Measurements from ENCODE around the gene GALE.
A peak's percentile ranks its signal among the peaks of the same experiment; 100 is the strongest.

Gene GALE

GRCh38 chr1:23759277-23759676 is 41.3 kb downstream of the GALE start:
- TF ChIP-seq, protein P1, sequence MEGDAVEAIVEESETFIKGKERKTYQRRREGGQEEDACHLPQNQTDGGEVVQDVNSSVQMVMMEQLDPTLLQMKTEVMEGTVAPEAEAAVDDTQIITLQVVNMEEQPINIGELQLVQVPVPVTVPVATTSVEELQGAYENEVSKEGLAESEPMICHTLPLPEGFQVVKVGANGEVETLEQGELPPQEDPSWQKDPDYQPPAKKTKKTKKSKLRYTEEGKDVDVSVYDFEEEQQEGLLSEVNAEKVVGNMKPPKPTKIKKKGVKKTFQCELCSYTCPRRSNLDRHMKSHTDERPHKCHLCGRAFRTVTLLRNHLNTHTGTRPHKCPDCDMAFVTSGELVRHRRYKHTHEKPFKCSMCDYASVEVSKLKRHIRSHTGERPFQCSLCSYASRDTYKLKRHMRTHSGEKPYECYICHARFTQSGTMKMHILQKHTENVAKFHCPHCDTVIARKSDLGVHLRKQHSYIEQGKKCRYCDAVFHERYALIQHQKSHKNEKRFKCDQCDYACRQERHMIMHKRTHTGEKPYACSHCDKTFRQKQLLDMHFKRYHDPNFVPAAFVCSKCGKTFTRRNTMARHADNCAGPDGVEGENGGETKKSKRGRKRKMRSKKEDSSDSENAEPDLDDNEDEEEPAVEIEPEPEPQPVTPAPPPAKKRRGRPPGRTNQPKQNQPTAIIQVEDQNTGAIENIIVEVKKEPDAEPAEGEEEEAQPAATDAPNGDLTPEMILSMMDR (IDR thresholded peaks at IDR 0.05; ENCODE audit: low read depth, low read length, missing control alignments), result no peak

DNA sequence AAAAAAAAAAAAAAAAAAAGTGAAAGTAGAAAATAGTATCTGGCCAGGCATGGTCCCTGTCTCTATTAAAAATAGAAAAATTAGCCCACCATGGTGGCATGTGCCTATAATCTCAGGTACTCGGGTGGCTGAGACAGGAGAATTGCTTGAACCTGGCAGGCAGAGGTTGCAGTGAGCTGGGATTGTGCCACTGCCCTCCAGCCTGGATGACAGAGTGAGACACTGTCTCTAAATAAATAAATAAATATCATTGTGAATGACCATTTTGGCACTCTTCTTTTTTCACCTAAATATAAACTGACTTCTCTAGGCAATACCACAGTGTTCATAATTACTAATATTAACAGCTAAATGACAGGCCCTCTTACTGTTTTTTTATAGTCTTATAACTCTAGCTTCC is 42.7 kb downstream of the GALE start:
- H3K4me3 ChIP-seq (ENCODE audit: low read depth, low read length), result no peak overlapping the region
- TF ChIP-seq, protein P1 (IDR thresholded peaks at IDR 0.05; ENCODE audit: low read depth, low read length, missing control alignments), result no peak
- DNase-seq (ENCODE audit: low read depth), result no peak

More at GRCh38 chr1:23759277-23759676, 41.3 kb downstream of the GALE start:
- DNase-seq (ENCODE audit: low read depth), result no peak
- no peak overlapping the region for H3K4me3 ChIP-seq (ENCODE audit: low read depth, low read length)

DNA sequence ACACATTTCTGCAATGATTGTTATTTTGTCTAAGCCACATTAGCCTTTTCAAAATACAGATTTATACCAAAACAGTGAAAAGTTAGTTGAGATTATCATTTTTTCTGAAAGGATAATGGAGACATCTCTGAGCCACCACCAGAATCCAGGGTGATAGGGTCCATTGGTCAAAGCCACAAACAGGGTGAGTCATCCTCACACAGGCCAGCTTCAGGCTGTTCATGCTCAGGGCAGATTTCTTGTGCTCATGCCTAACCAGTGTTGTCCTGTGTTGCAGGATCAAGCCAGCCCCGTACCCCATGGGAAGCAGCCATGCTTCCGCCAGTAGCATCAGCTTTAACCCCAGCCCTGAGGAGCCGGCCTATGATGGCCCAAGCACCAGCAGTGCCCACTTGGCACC is 43.9 kb downstream of the GALE start:
- DNase-seq (ENCODE audit: low read depth), result no peak
- TF ChIP-seq, protein P1 (IDR thresholded peaks at IDR 0.05; ENCODE audit: low read depth, low read length, missing control alignments), result no peak
- no peak overlapping the region for H3K4me3 ChIP-seq (ENCODE audit: low read depth, low read length)

GRCh38 chr1:23752909-23753308 is 47.6 kb downstream of the GALE start:
- DNase-seq (ENCODE audit: low read depth), result no peak
- no peak overlapping the region for H3K4me3 ChIP-seq (ENCODE audit: low read depth, low read length)
- TF ChIP-seq, protein P1 (IDR thresholded peaks at IDR 0.05; ENCODE audit: low read depth, low read length, missing control alignments), result no peak

- no peak for DNase-seq (ENCODE audit: low read depth)
- TF ChIP-seq, protein P1 (IDR thresholded peaks at IDR 0.05; ENCODE audit: low read depth, low read length, missing control alignments), result no peak
- no peak overlapping the region for H3K4me3 ChIP-seq (ENCODE audit: low read depth, low read length)
These were observed 48.7 kb downstream of the GALE start for GRCh38 chr1:23751815-23752200.

- no peak for DNase-seq (ENCODE audit: low read depth)
- TF ChIP-seq, protein P1 (IDR thresholded peaks at IDR 0.05; ENCODE audit: low read depth, low read length, missing control alignments), result peak; percentile 92
- H3K4me3 ChIP-seq (ENCODE audit: low read depth, low read length), result no peak overlapping the region
These were observed 49.3 kb downstream of the GALE start for GRCh38 chr1:23751050-23751814.

DNA sequence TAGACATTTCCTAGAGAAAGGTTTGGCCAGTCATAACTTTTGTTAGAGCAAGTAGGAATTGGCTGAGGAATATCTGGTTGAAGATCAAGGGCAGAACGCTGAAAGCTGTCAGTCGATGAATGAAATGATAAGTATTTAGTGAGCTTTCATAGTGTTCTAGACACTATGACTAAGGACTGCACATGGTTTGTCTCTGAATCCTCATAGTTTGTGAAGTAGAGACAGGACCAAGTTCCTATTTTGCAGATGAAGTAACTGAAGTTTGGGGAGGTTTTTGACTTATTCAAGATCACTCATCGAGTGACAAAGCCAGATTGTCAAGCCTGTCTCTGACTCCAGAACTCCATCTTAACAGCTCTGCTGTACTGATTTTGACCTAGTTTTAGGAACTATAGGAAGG is 52.5 kb downstream of the GALE start:
- TF ChIP-seq, protein P1 (IDR thresholded peaks at IDR 0.05; ENCODE audit: low read depth, low read length, missing control alignments), result no peak

More for the DNA sequence above, 52.5 kb downstream of the GALE start:
- no peak for DNase-seq (ENCODE audit: low read depth)
- no peak overlapping the region for H3K4me3 ChIP-seq (ENCODE audit: low read depth, low read length)
